Heart left ventricle (tissue), 16 donors: ENCODE measurements around the gene NFE2L1. TPM values are rescaled to one million over a fixed set of nuclear protein-coding genes. Genes with fewer than 3 reads are reported as not detected.

ENCODE experiments used
- ATAC-seq, 4 donors: fragments of 200-7000 bp; cut with Tn5 transposase; one replicate each; pipeline ENCODE4 v1.9.1; 2020 to 2022; ENCODE audit warnings: moderate library complexity in 4 of 4, mild to moderate bottlenecking in 3 of 4, moderate number of reproducible peaks in 1 of 4
- DNase-seq, 5 donors: peaks; one replicate each; pipeline ENCODE4 v3.0.0-alpha.2; 2020
- H3K27ac ChIP-seq, 12 donors: fragments of 200-600 bp; sonication (generic) in 4 of 12; one replicate each; pipeline versions ENCODE4 v1.5.0 to v1.8.0; 2016 to 2022; ENCODE audit warnings: mild to moderate bottlenecking in 2 of 12
- H3K27me3 ChIP-seq, 9 donors: fragments of 200-600 bp; sonication (generic) in 2 of 9; one replicate each; pipeline versions ENCODE4 v1.5.1 to v1.8.0; 2016 to 2022; ENCODE audit warnings: mild to moderate bottlenecking in 3 of 9
- H3K36me3 ChIP-seq, 9 donors: fragments of 200-600 bp; sonication (generic) in 2 of 9; one replicate each; pipeline versions ENCODE4 v1.5.0 to v1.8.0; 2018 to 2022; ENCODE audit warnings: mild to moderate bottlenecking in 2 of 9
- H3K4me1 ChIP-seq, 12 donors: fragments of 200-600 bp; sonication (generic) in 4 of 12; one replicate each; pipeline versions ENCODE4 v1.5.0 to v1.8.0; 2016 to 2022; ENCODE audit warnings: mild to moderate bottlenecking in 3 of 12
- H3K4me3 ChIP-seq, 12 donors: fragments of 200-600 bp; sonication (generic) in 4 of 12; one replicate each; pipeline versions ENCODE4 v1.5.0 to v1.8.0; 2017 to 2022; ENCODE audit warnings: mild to moderate bottlenecking in 9 of 12, moderate library complexity in 4 of 12
- H3K9me3 ChIP-seq, 12 donors: fragments of 200-600 bp; sonication (generic) in 4 of 12; one replicate each; pipeline versions ENCODE4 v1.5.0 to v1.8.0; 2016 to 2022; ENCODE audit warnings: mild to moderate bottlenecking in 1 of 12
- CTCF ChIP-seq, 12 donors: fragments of 200-600 bp; sonication (generic) in 4 of 12; IDR thresholded peaks; one replicate each; pipeline versions ENCODE4 v1.5.0 to v1.8.0; 2018 to 2022; ENCODE audit warnings: antibody characterized with exemption in 12 of 12, mild to moderate bottlenecking in 5 of 12
- POLR2A ChIP-seq, 2 donors: fragments of 450-650 bp; IDR thresholded peaks; one replicate each; pipeline ENCODE4 v1.6.1; 2017; ENCODE audit warnings: antibody characterized with exemption in 2 of 2, mild to moderate bottlenecking in 2 of 2, moderate library complexity in 2 of 2
- WGBS, 4 donors: extraction: QIAGEN DNeasy Blood & Tissue Kit in 2 of 4; methylation state at CpG; one replicate each; pipeline versions ENCODE4 v1.1.5 to v1.1.7; 2013 to 2018; 5-methylcytosine and 5-hydroxymethylcytosine counted together
- intact Hi-C, 10 donors: fragments of 100-400 bp; cut with DNase I; formaldehyde crosslinking; loops; one replicate each; pipeline versions ENCODE4 v1.11.1 to v1.14.2; 2022
- polyA plus RNA-seq, 2 donors: library from polyadenylated mRNA; stranded (reverse); fragments of 200-250 nt; gene quantifications; one replicate each; pipeline ENCODE4 v1.2.3, GENCODE V29; 2013
- total RNA-seq, 9 donors: library from RNA; depleted of rRNA in 2 of 9; stranded (reverse); fragments of >200 nt in 2 of 9; fragmentation: NEBNext Ultra II Directional in 3 of 9; extraction: Animal tissue kit (Norgen Biotek cat#: 25700) in 3 of 9; gene quantifications; one replicate each; pipeline versions ENCODE4 v1.1.0 to v1.2.4, GENCODE V29; 2016 to 2023
- donor health status: ischemic (EF 13 %, LVEDD 7.1; RV severe dilation, severe dysfunction).
- donor health status: healthy with polysubstance abuse.
- donor health status: DM: no; HTN: yes; CAD: no.
- donor health status: DM: no; HTN: no; CAD: no.
- donor health status: ischemic (EF 25% LVEDD 6.9; RV normal size, moderate dysfunction).
- donor health status: ischemic (EF 25% LVEDD 5.7; RV mildly dilated, moderate dysfunction).
- donor health status: healthy.
- donor health status: DM: yes; HTN: yes; CAD: no.
- donor health status: ischemic (EF 35%, LVEDD 5.7; RV mildly dilated, moderate dysfunction).
- donor health status: nonischemic (EF 11% LVEDD 7.7; RV severe dilation, severe dysfunction).
- donor health status: DM: yes; HTN: yes; CAD: no.
- donor health status: PGD.
- donor health status: ischemic (EF 29% LVEDD 5.4; RV normal size, mild dysfunction).
- donor health status: nonischemic (EF 23%, LVEDD 6.1; RV moderate dilation, normal function).

NFE2L1 gene
- total and polyA plus RNA-seq, 11 donors, result 254 to 1,055 (median 553) TPM

- no peaks in the 10 kb centered on the region for H3K27me3 ChIP-seq
- ATAC-seq, result no peak
- TF ChIP-seq CTCF (IDR thresholded peaks at IDR 0.05) (no peak), POLR2A (IDR thresholded peaks at IDR 0.05) (no peak)
- peak overlapping the region in 5 of 12 donors; percentile 1 to 52 (median 29) for H3K27ac ChIP-seq
- peaks cover 3 to 80% (median 64%) of the 10 kb centered on the region in 9 donors for H3K36me3 ChIP-seq
- 43 to 62% (median 51%) methylated on average over 2 of the region's 2 CpGs for WGBS, 4 donors
- DNase-seq, result no peak
- H3K4me3 ChIP-seq, result no peak overlapping the region
- H3K4me1 ChIP-seq, result peaks cover 9 to 88% (median 67%) of the 10 kb centered on the region in 12 donors
- H3K9me3 ChIP-seq, result no peaks in the 10 kb centered on the region
- intact Hi-C loops, result no loop called here
Measured at GRCh38 chr17:48056879-48057278, 8.7 kb downstream of the NFE2L1 start.

GRCh38 chr17:48057626-48058025 lies 9.5 kb downstream of the NFE2L1 start:
- intact Hi-C loops, result no loop called here
- ATAC-seq (peak in 1 of 4 donors; percentile 3), DNase-seq (no peak)
- Histone ChIP-seq H3K4me3 (no peak overlapping the region), H3K27me3 (no peaks in the 10 kb centered on the region), H3K36me3 (peaks cover 3 to 87% (median 72%) of the 10 kb centered on the region in 9 donors), H3K4me1 (peaks cover 7 to 80% (median 60%) of the 10 kb centered on the region in 12 donors), H3K27ac (peak overlapping the region in 6 of 12 donors; percentile 1 to 52 (median 34)), H3K9me3 (no peaks in the 10 kb centered on the region)
- 25 to 38% (median 31%) methylated on average over 4 of the region's 4 CpGs for WGBS, 4 donors
- no peak for TF ChIP-seq CTCF (IDR thresholded peaks at IDR 0.05)
- TF ChIP-seq POLR2A (IDR thresholded peaks at IDR 0.05), result no peak

GRCh38 chr17:48058393-48059124 lies 10.4 kb downstream of the NFE2L1 start:
- TF ChIP-seq CTCF (IDR thresholded peaks at IDR 0.05) (no peak), POLR2A (IDR thresholded peaks at IDR 0.05) (no peak)
- peak overlapping the region in 3 of 12 donors; percentile 25 to 52 (median 50) for H3K27ac ChIP-seq
- no peaks in the 10 kb centered on the region for H3K9me3 ChIP-seq
- 73 to 82% (median 79%) methylated on average over 11 of the region's 11 CpGs for WGBS, 4 donors
- DNase-seq, result no peak
- intact Hi-C loops, result no loop called here
- no peaks in the 10 kb centered on the region for H3K27me3 ChIP-seq
- peaks cover 7 to 76% (median 51%) of the 10 kb centered on the region in 12 donors for H3K4me1 ChIP-seq
- no peak for ATAC-seq
- H3K4me3 ChIP-seq, result no peak overlapping the region
- peaks cover 3 to 92% (median 81%) of the 10 kb centered on the region in 9 donors for H3K36me3 ChIP-seq

GRCh38 chr17:48059125-48059668 lies 11.0 kb downstream of the NFE2L1 start:
- H3K9me3 ChIP-seq, result no peaks in the 10 kb centered on the region
- H3K27me3 ChIP-seq, result no peaks in the 10 kb centered on the region
- H3K4me1 ChIP-seq, result peaks cover 7 to 76% (median 45%) of the 10 kb centered on the region in 12 donors
- 88 to 92% (median 90%) methylated on average over 28 to 32 of the region's 32 CpGs for WGBS, 4 donors
- peaks cover 3 to 94% (median 88%) of the 10 kb centered on the region in 9 donors for H3K36me3 ChIP-seq
- intact Hi-C loops, result no loop called here
- no peak overlapping the region for H3K4me3 ChIP-seq
- DNase-seq (no peak), ATAC-seq (no peak)
- H3K27ac ChIP-seq, result peak overlapping the region in 2 of 12 donors; percentile 24 to 34
- TF ChIP-seq CTCF (IDR thresholded peaks at IDR 0.05) (no peak), POLR2A (IDR thresholded peaks at IDR 0.05) (no peak)
